IMR-90 (cell line): Measurements from ENCODE around the gene GSTO1. TPM values are rescaled to one million over a fixed set of nuclear protein-coding genes. Genes with fewer than 3 reads are reported as not detected.
A peak's percentile ranks its signal among the peaks of the same experiment; 100 is the strongest.

Source experiments
- ATAC-seq: fragments of 200-7000 bp; cut with Tn5 transposase; 2 replicates; pipeline ENCODE4 v1.9.1; 2020; ENCODE audit warnings: low read depth, mild to moderate bottlenecking, moderate library complexity
- BruUV-seq: library from RNA; stranded (reverse); fragments of 400-500 nt; replicated peaks from 2 replicates; lab custom pipeline; 2021; lab: Mats Ljungman, UMichigan
- CTCF ChIA-PET: fragments of 300-600 bp; formaldehyde crosslinking; extraction: SDS; loops from one replicate; lab custom pipeline; 2021; ENCODE audit warnings: antibody characterized with exemption; lab: Yijun Ruan, JAX
- POLR2A ChIA-PET: fragments of 300-600 bp; sonication (Branson Sonifier 250); formaldehyde crosslinking; loops from one replicate; lab custom pipeline; 2022; ENCODE audit warnings: antibody characterized with exemption; ENCODE audit not compliant: unreplicated experiment; lab: Charles Lee
- DNase-seq: peaks from one replicate; pipeline ENCODE4 v3.0.0; 2013
- H2AFZ ChIP-seq: replicated peaks from 2 replicates; pipeline ENCODE3; 2013; ENCODE audit warnings: low read length, mild to moderate bottlenecking; ENCODE audit not compliant: poor library complexity
- H2AK5ac ChIP-seq: 2 replicates; pipeline ENCODE4 v1.6.1; 2013; ENCODE audit warnings: low read depth, low read length, inconsistent platforms
- H2AK9ac ChIP-seq: replicated peaks from 2 replicates; pipeline ENCODE3; 2013; ENCODE audit warnings: mild to moderate bottlenecking, low read depth, low read length, moderate library complexity; ENCODE audit not compliant: poor library complexity
- H2BK120ac ChIP-seq: 2 replicates; pipeline ENCODE4 v1.6.1; 2013; ENCODE audit warnings: low read depth, low read length, inconsistent platforms
- H2BK15ac ChIP-seq: 3 replicates; pipeline ENCODE4 v1.6.1; 2013; ENCODE audit warnings: low read depth, low read length, inconsistent platforms
- H2BK20ac ChIP-seq: 2 replicates; pipeline ENCODE4 v1.6.1; 2013; ENCODE audit warnings: low read depth, mild to moderate bottlenecking, inconsistent platforms, low read length, moderate library complexity
- H2BK5ac ChIP-seq: 2 replicates; pipeline ENCODE4 v1.6.1; 2013; ENCODE audit warnings: mild to moderate bottlenecking, low read depth, low read length, inconsistent platforms; ENCODE audit not compliant: poor library complexity, severe bottlenecking
- H3K14ac ChIP-seq: replicated peaks from 2 replicates; pipeline ENCODE4 v1.6.1; 2013; ENCODE audit warnings: low read depth, low read length, inconsistent platforms
- H3K18ac ChIP-seq: 2 replicates; pipeline ENCODE4 v1.6.1; 2013; ENCODE audit warnings: low read depth, low read length, control low read depth
- H3K23ac ChIP-seq: 2 replicates; pipeline ENCODE4 v1.6.1; 2013; ENCODE audit warnings: low read depth, low read length, inconsistent platforms
- H3K27ac ChIP-seq: 2 replicates; pipeline ENCODE4 v1.5.1; 2013; ENCODE audit warnings: mild to moderate bottlenecking, control low read depth, low read length; ENCODE audit not compliant: insufficient read depth
- H3K27me3 ChIP-seq: 2 replicates; pipeline ENCODE4 v1.6.1; 2013; ENCODE audit warnings: low read length; ENCODE audit not compliant: control insufficient read depth, insufficient read depth
- H3K36me3 ChIP-seq: 2 replicates; pipeline ENCODE4 v1.6.1; 2013; ENCODE audit warnings: low read length, mixed read lengths; ENCODE audit not compliant: control insufficient read depth, insufficient read depth
- H3K4ac ChIP-seq: 2 replicates; pipeline ENCODE4 v1.6.1; 2013; ENCODE audit warnings: low read depth, low read length, inconsistent platforms
- H3K4me1 ChIP-seq: 2 replicates; pipeline ENCODE4 v1.6.1; 2013; ENCODE audit warnings: low read length, mixed read lengths; ENCODE audit not compliant: control insufficient read depth, insufficient read depth
- H3K4me2 ChIP-seq: 2 replicates; pipeline ENCODE4 v1.6.1; 2013; ENCODE audit warnings: low read depth, mild to moderate bottlenecking, control low read depth, low read length, moderate library complexity
- H3K4me3 ChIP-seq: 2 replicates; pipeline ENCODE4 v1.5.1; 2013; ENCODE audit warnings: low read depth, mild to moderate bottlenecking, control low read depth, low read length, moderate library complexity; ENCODE audit not compliant: insufficient read depth
- H3K56ac ChIP-seq: 2 replicates; pipeline ENCODE4 v1.6.1; 2013; ENCODE audit warnings: low read length, inconsistent platforms; ENCODE audit not compliant: insufficient read depth; ENCODE audit errors: extremely low read depth
- H3K79me1 ChIP-seq, 2 experiments: 2 replicates each; pipeline ENCODE4 v1.6.1; 2013; ENCODE audit warnings: low read length in 2 of 2, inconsistent platforms in 1 of 2, low read depth in 1 of 2
- H3K9ac ChIP-seq: 2 replicates; pipeline ENCODE4 v1.6.1; 2013; ENCODE audit warnings: low read depth, low read length, control low read depth
- H3K9me1 ChIP-seq: 2 replicates; pipeline ENCODE4 v1.6.1; 2013; ENCODE audit warnings: low read length, inconsistent platforms; ENCODE audit not compliant: insufficient read depth
- H3K9me3 ChIP-seq: 2 replicates; pipeline ENCODE4 v1.6.1; 2013; ENCODE audit warnings: low read length; ENCODE audit not compliant: control insufficient read depth, insufficient read depth
- H4K20me1 ChIP-seq: 2 replicates; pipeline ENCODE4 v1.6.1; 2013; ENCODE audit warnings: low read length, inconsistent platforms; ENCODE audit not compliant: insufficient read depth
- H4K5ac ChIP-seq: 2 replicates; pipeline ENCODE4 v1.6.1; 2013; ENCODE audit warnings: mild to moderate bottlenecking, low read depth, low read length, control low read depth
- H4K8ac ChIP-seq, 2 experiments: 2 replicates each; pipeline ENCODE4 v1.6.1; 2013; ENCODE audit warnings: low read depth in 2 of 2, low read length in 2 of 2, control low read depth in 1 of 2, inconsistent platforms in 1 of 2
- H4K91ac ChIP-seq: 2 replicates; pipeline ENCODE4 v1.6.1; 2013; ENCODE audit warnings: low read depth, low read length, inconsistent platforms; ENCODE audit not compliant: insufficient read depth
- CEBPB ChIP-seq: IDR thresholded peaks from 2 replicates; pipeline ENCODE4 v1.6.1; 2012; ENCODE audit warnings: low read depth, low read length, improper control_type of control experiment
- CTCF ChIP-seq: conservative IDR thresholded peaks from 2 replicates; pipeline ENCODE4 v1.5.1; 2012; ENCODE audit warnings: mild to moderate bottlenecking, low read depth, low read length, improper control_type of control experiment
- FOS ChIP-seq: fragments of 150-350 bp; IDR thresholded peaks from 2 replicates; pipeline ENCODE4 v1.6.1; 2016; ENCODE audit warnings: low read depth, low read length
- RAD21 ChIP-seq: IDR thresholded peaks from 2 replicates; pipeline ENCODE4 v1.6.1; 2012; ENCODE audit warnings: low read length, improper control_type of control experiment
- RFX5 ChIP-seq: IDR thresholded peaks from 2 replicates; pipeline ENCODE4 v1.8.0; 2012; ENCODE audit warnings: low read depth, mild to moderate bottlenecking, low read length, moderate library complexity
- USF2 ChIP-seq: fragments of 150-350 bp; IDR thresholded peaks from 2 replicates; pipeline ENCODE4 v1.6.1; 2017; ENCODE audit warnings: mild to moderate bottlenecking, antibody characterized with exemption, low read length, low read depth
- WGBS, 2 experiments: methylation state at CpG; one replicate each; pipeline versions ENCODE4 v1.1.5 to v1.1.7; 2013; ENCODE audit warnings: missing lambda C conversion rate in 2 of 2; ENCODE audit not compliant: insufficient read length in 1 of 2; ENCODE audit errors: extremely low coverage in 2 of 2; 5-methylcytosine and 5-hydroxymethylcytosine counted together
- dilution Hi-C: fragments of 300-500 bp; cut with HindIII; formaldehyde crosslinking; loops from one replicate; pipeline ENCODE4 v1.14.3; 2018; ENCODE audit warnings: low sequenced_read_pairs; ENCODE audit not compliant: unreplicated experiment
- in situ Hi-C: fragments of 300-500 bp; cut with MboI; formaldehyde crosslinking; loops from 3 replicates; pipeline ENCODE4 v1.14.3; 2019; ENCODE audit warnings: low sequenced_read_pairs, inconsistent platforms, mixed read lengths
- intact Hi-C: fragments of 100-400 bp; cut with micrococcal nuclease; formaldehyde crosslinking; loops from 2 replicates; pipeline ENCODE4 v1.10.0; 2022
- polyA plus RNA-seq, 3 experiments: library from polyadenylated mRNA; depleted of rRNA; stranded (reverse); fragments of >200 nt; gene quantifications; 2 replicates each; pipeline ENCODE4 v1.2.3, GENCODE V29; 2012; ENCODE audit warnings: low replicate concordance in 1 of 3
- total RNA-seq: library from RNA; depleted of rRNA; stranded (reverse); fragments of >200 nt; gene quantifications from 2 replicates; pipeline ENCODE4 v1.2.3, GENCODE V29; 2012

The GSTO1 gene
- total and polyA plus RNA-seq, 2 of the 4 experiments (the other 2 are of a cell fraction), result 186 to 258 TPM

- Histone ChIP-seq H3K14ac (no peak overlapping the region), H3K36me3 (peaks cover 28% of the 10 kb centered on the region), H3K4ac (peak overlapping the region; percentile 22), H3K4me3 (peak overlapping the region; percentile 55), H3K4me2 (peak overlapping the region; percentile 76), H3K56ac (no peak overlapping the region; the same call in 1 of the 2 replicates), H4K91ac (no peak overlapping the region; the same call in 1 of the 2 replicates), H3K23ac (no peak overlapping the region), H3K27ac (peak overlapping the region; percentile 26), H4K5ac (peak overlapping the region; percentile 42), H2BK20ac (no peak overlapping the region), H3K4me1 (peaks cover 2% of the 10 kb centered on the region), H2BK15ac (no peak overlapping the region), H3K18ac (no peak overlapping the region), H3K79me1 (peaks cover 0 to 29% of the 10 kb centered on the region in 2 experiments; a peak in 2 of 4 replicates), H2BK120ac (no peak overlapping the region), H3K9ac (peak overlapping the region; percentile 43; the same call in 1 of the 2 replicates), H3K27me3 (no peaks in the 10 kb centered on the region), H4K8ac (peak overlapping the region; percentile 46 to 67; a peak in 2 of 4 replicates), H2AK9ac (peak overlapping the region; percentile 48), H4K20me1 (peaks cover 12% of the 10 kb centered on the region; the same call in 1 of the 2 replicates), H2AFZ (no peak overlapping the region), H2BK5ac (no peak overlapping the region), H2AK5ac (peak overlapping the region; percentile 61; the same call in 1 of the 2 replicates), H3K9me1 (no peaks in the 10 kb centered on the region), H3K9me3 (no peaks in the 10 kb centered on the region)
- BruUV-seq, result no TSS peak
- no peak for ATAC-seq
- dilution Hi-C loops, result no loop called here
- no peak for TF ChIP-seq CTCF
- no peak for TF ChIP-seq USF2
- peak; percentile 24; the same call in 1 of the 2 replicates for TF ChIP-seq CEBPB
- no peak for TF ChIP-seq FOS
- TF ChIP-seq RAD21, result no peak
- TF ChIP-seq RFX5, result no peak
- in situ Hi-C loops, result no loop called here
- POLR2A ChIA-PET, result no interaction called here
- CTCF ChIA-PET, result no interaction called here
- intact Hi-C loops, result no loop called here
- no peak for DNase-seq
- no CpG with 5 or more reads among the region's 10 CpGs for WGBS, 2 experiments
Measured at GRCh38 chr10:104268405-104268712, 13.7 kb downstream of the GSTO1 start.
